B cell (primary cell): ENCODE results near the gene RCSD1. TPM values are rescaled to one million over a fixed set of nuclear protein-coding genes. Genes with fewer than 3 reads are reported as not detected.
A peak's percentile ranks its signal among the peaks of the same experiment; 100 is the strongest.

Experiments
- ATAC-seq: fragments of 200-7000 bp; cut with Tn5 transposase; one replicate; pipeline ENCODE4 v1.10.0; 2021; ENCODE audit warnings: low read depth, mild to moderate bottlenecking, moderate number of reproducible peaks, moderate library complexity
- CTCF ChIA-PET: fragments of 350-600 bp; sonication (Branson Sonifier 250); formaldehyde crosslinking; loops from one replicate; lab custom pipeline; 2021; ENCODE audit warnings: antibody characterized with exemption, inconsistent platforms; lab: Charles Lee
- POLR2A ChIA-PET: fragments of 350-600 bp; sonication (Branson Sonifier 250); formaldehyde crosslinking; loops from one replicate; lab custom pipeline; 2021; ENCODE audit warnings: antibody characterized with exemption; lab: Charles Lee
- DNase-seq: peaks from one replicate; pipeline ENCODE4 v3.0.0; 2013
- H2AFZ ChIP-seq: 2 replicates; pipeline ENCODE4 v1.6.1; 2012; ENCODE audit warnings: mild to moderate bottlenecking, low read depth, low read length; ENCODE audit not compliant: insufficient read depth, poor library complexity, severe bottlenecking
- H3K27ac ChIP-seq, 2 donors: 1 replicate in 1 of 2; 2 replicates in 1 of 2; pipeline ENCODE4 v1.5.1; 2012 to 2013; ENCODE audit warnings: low read length in 2 of 2, mild to moderate bottlenecking in 2 of 2, moderate library complexity in 1 of 2
- H3K27me3 ChIP-seq, 4 experiments: fragments of 200-600 bp in 1 of 4; sonication (generic) in 1 of 4; replicated peaks in 1 of 4; 1 replicate in 2 of 4; 2 replicates in 2 of 4; pipeline versions ENCODE4 v1.6.1 to v1.7.0; 2013 to 2016; ENCODE audit warnings: low read length in 3 of 4, mild to moderate bottlenecking in 2 of 4, mixed read lengths in 1 of 4, moderate library complexity in 1 of 4; ENCODE audit not compliant: insufficient read depth in 4 of 4, control insufficient read depth in 3 of 4; ENCODE audit errors: control extremely low read depth in 1 of 4
- H3K36me3 ChIP-seq, 2 experiments: replicated peaks in 1 of 2; 1 replicate in 1 of 2; 2 replicates in 1 of 2; pipeline versions ENCODE4 v1.6.1 to v1.7.1; 2013; ENCODE audit warnings: low read length in 1 of 2; ENCODE audit not compliant: insufficient read depth in 2 of 2, control insufficient read depth in 1 of 2; ENCODE audit errors: control extremely low read depth in 1 of 2, extremely low read depth in 1 of 2
- H3K4me1 ChIP-seq, 2 donors: fragments of 200-600 bp in 1 of 2; sonication (generic) in 1 of 2; 1 replicate in 1 of 2; 2 replicates in 1 of 2; pipeline versions ENCODE4 v1.5.1 to v1.6.1; 2013 to 2017; ENCODE audit warnings: low read length in 2 of 2; ENCODE audit not compliant: control insufficient read depth in 2 of 2, insufficient read depth in 2 of 2
- H3K4me2 ChIP-seq: replicated peaks from 2 replicates; pipeline ENCODE3; 2012; ENCODE audit warnings: mild to moderate bottlenecking, low read depth, low read length; ENCODE audit not compliant: poor library complexity, severe bottlenecking
- H3K4me3 ChIP-seq, 5 experiments: fragments of 200-600 bp in 1 of 5; sonication (generic) in 1 of 5; 1 replicate in 3 of 5; 2 replicates in 2 of 5; pipeline versions ENCODE4 v1.5.1 to v1.7.0; 2011 to 2016; ENCODE audit warnings: low read length in 4 of 5, mild to moderate bottlenecking in 4 of 5, low read depth in 2 of 5, control low read depth in 1 of 5, moderate library complexity in 1 of 5; ENCODE audit not compliant: insufficient read depth in 1 of 5; ENCODE audit errors: control extremely low read depth in 1 of 5, extremely low read depth in 1 of 5
- H3K79me2 ChIP-seq: fragments of 200-600 bp; sonication (generic); one replicate; pipeline ENCODE4 v1.6.0; 2016; ENCODE audit warnings: low read length; ENCODE audit not compliant: control insufficient read depth, insufficient read depth
- H3K9ac ChIP-seq: fragments of 200-600 bp; sonication (generic); 2 replicates; pipeline ENCODE4 v1.6.1; 2017; ENCODE audit warnings: mild to moderate bottlenecking, low read length, moderate library complexity
- H3K9me3 ChIP-seq, 3 donors: one replicate each; pipeline versions ENCODE4 v1.6.1 to v1.7.1; 2013; ENCODE audit warnings: low read length in 2 of 3; ENCODE audit not compliant: control insufficient read depth in 2 of 3, insufficient read depth in 1 of 3; ENCODE audit errors: control extremely low read depth in 1 of 3
- H4K20me1 ChIP-seq: 2 replicates; pipeline ENCODE4 v1.6.0; 2012; ENCODE audit warnings: mild to moderate bottlenecking, low read length; ENCODE audit not compliant: insufficient read depth, control insufficient read depth, poor library complexity, severe bottlenecking
- H3K27ac Mint-ChIP-seq: one replicate; pipeline ENCODE4 v1.8.0; 2021; ENCODE audit warnings: mixed read lengths
- H3K27me3 Mint-ChIP-seq: one replicate; pipeline ENCODE4 v1.8.0; 2021; ENCODE audit warnings: mixed read lengths
- H3K4me1 Mint-ChIP-seq: one replicate; pipeline ENCODE4 v1.8.0; 2021; ENCODE audit warnings: mixed read lengths
- H3K4me3 Mint-ChIP-seq: one replicate; pipeline ENCODE4 v1.8.0; 2021; ENCODE audit warnings: mixed read lengths
- H3K9me3 Mint-ChIP-seq: one replicate; pipeline ENCODE4 v1.8.0; 2022; ENCODE audit warnings: mixed read lengths; ENCODE audit not compliant: insufficient read depth
- EZH2 ChIP-seq: IDR thresholded peaks from 2 replicates; pipeline ENCODE4 v1.6.1; 2012; ENCODE audit warnings: borderline replicate concordance, low read depth, mild to moderate bottlenecking, moderate library complexity, low read length; ENCODE audit not compliant: insufficient read depth, poor library complexity, severe bottlenecking
- WGBS: methylation state at CpG from one replicate; pipeline ENCODE4 v1.1.5; 2013; ENCODE audit warnings: missing lambda C conversion rate; ENCODE audit not compliant: insufficient coverage; 5-methylcytosine and 5-hydroxymethylcytosine counted together
- intact Hi-C: fragments of 100-400 bp; cut with micrococcal nuclease; formaldehyde crosslinking; loops from one replicate; pipeline ENCODE4 v1.10.0; 2022
- polyA plus RNA-seq: library from polyadenylated mRNA; depleted of rRNA; stranded (reverse); fragments of >200 nt; gene quantifications from 2 replicates; pipeline ENCODE4 v1.2.3, GENCODE V29; 2012
- total RNA-seq, 2 donors: library from RNA; stranded (reverse); fragments of 120-200 nt in 1 of 2; gene quantifications; 1 replicate in 1 of 2; 2 replicates in 1 of 2; pipeline versions ENCODE4 v1.2.3 to v1.2.4, GENCODE V29; 2013 to 2022
- TF ChIP-seq, protein P1 (sequence below): fragments of 200-600 bp; IDR thresholded peaks from one replicate; pipeline ENCODE4 v1.8.0; 2022; ENCODE audit warnings: antibody characterized with exemption, mild to moderate bottlenecking

Gene RCSD1
- total and polyA plus RNA-seq, 2 donors (not counting 1 experiment from before 2014, with no cell fraction given): 129 to 525 TPM

DNA sequence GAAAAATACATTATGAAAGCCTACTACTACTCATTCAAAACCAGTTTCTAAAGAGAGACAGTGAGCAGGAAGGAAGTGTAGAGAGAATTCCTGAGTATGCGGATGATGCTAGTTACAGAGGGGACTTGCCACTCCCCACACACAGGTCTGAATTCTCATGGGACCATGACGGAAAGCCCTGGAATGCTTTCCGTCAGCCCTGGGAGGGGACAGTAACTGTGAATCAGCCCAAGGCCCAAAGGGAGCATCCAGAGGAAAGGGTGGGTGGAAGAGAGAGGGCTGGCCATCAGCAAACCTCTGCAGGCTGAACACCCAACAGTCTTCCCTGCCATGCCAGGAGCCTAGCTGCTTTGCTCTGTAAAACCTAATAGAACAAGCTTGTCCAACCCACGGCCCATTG, 36.4 kb downstream of the RCSD1 start:
- WGBS: no CpG with 5 or more reads among the region's 4 CpGs
- POLR2A ChIA-PET: interaction anchor here (0.7 to 2.1 kb wide), 4 partner anchors 12 to 31 kb away, joined by 3 to 5 read pairs (median 3); no protein-coding TSS in a partner anchor

DNA sequence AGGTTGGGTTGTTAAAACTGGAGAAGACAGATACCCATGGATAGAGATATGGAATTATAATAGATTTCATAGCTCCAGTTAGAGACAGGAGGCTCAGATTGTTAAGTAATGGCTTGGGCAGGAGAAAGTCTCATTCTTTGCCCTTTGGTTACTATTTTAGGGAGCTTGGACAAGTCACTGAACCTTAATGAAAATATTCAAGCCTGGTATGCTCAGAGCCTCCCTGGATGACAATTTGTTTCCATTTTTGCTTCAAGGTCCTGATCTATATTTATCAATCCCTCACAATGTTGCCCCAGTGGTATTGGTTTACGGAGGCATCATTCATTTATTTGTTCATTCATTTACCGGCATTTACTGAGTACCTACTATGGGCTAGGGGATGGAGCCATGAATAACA, 37.5 kb downstream of the RCSD1 start:
- no peak overlapping the region for H3K4me3 ChIP-seq
- no peak overlapping the region for H2AFZ ChIP-seq
- peaks cover 84 to 85% of the 10 kb centered on the region in 2 donors for H3K4me1 ChIP-seq
- peaks cover 100% of the 10 kb centered on the region for H4K20me1 ChIP-seq
- CTCF ChIA-PET: interaction anchor here (0.8 to 2.6 kb wide), 6 partner anchors 9 to 67 kb away, joined by 3 to 21 read pairs (median 6); no protein-coding TSS in a partner anchor
- Mint-ChIP-seq H3K9me3 (no peaks in the 10 kb centered on the region), H3K27me3 (no peaks in the 10 kb centered on the region), H3K4me1 (peaks cover 96% of the 10 kb centered on the region), H3K27ac (peak overlapping the region; percentile 84), H3K4me3 (peak overlapping the region; percentile 70)
- H3K9ac ChIP-seq: peak overlapping the region; percentile 10
- DNase-seq: no peak
- H3K36me3 ChIP-seq: peaks cover 6 to 82% of the 10 kb centered on the region in 2 experiments
- H3K79me2 ChIP-seq: peaks cover 100% of the 10 kb centered on the region
- H3K27me3 ChIP-seq: no peaks in the 10 kb centered on the region
- H3K9me3 ChIP-seq: peaks cover 0 to 3% (median 0%) of the 10 kb centered on the region in 3 donors
- POLR2A ChIA-PET: interaction anchor here (0.7 to 2.1 kb wide), 4 partner anchors 17 to 76 kb away, joined by 3 to 6 read pairs (median 4); no protein-coding TSS in a partner anchor
- TF ChIP-seq, protein P1, sequence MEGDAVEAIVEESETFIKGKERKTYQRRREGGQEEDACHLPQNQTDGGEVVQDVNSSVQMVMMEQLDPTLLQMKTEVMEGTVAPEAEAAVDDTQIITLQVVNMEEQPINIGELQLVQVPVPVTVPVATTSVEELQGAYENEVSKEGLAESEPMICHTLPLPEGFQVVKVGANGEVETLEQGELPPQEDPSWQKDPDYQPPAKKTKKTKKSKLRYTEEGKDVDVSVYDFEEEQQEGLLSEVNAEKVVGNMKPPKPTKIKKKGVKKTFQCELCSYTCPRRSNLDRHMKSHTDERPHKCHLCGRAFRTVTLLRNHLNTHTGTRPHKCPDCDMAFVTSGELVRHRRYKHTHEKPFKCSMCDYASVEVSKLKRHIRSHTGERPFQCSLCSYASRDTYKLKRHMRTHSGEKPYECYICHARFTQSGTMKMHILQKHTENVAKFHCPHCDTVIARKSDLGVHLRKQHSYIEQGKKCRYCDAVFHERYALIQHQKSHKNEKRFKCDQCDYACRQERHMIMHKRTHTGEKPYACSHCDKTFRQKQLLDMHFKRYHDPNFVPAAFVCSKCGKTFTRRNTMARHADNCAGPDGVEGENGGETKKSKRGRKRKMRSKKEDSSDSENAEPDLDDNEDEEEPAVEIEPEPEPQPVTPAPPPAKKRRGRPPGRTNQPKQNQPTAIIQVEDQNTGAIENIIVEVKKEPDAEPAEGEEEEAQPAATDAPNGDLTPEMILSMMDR: no peak
- TF ChIP-seq EZH2: no peak
- H3K27ac ChIP-seq: peak overlapping the region; percentile 43 to 72
- H3K4me2 ChIP-seq: peak overlapping the region; percentile 47
- ATAC-seq: no peak
- intact Hi-C loops: no loop called here
- no CpG with 5 or more reads among the region's 2 CpGs for WGBS

More for the DNA sequence above, 36.4 kb downstream of the RCSD1 start:
- H3K27me3 Mint-ChIP-seq: no peaks in the 10 kb centered on the region
- H3K27ac ChIP-seq: peak overlapping the region in 1 of 2 donors; percentile 72
- peak overlapping the region; percentile 47 for H3K4me2 ChIP-seq
- no peak overlapping the region for H2AFZ ChIP-seq
- H3K27ac Mint-ChIP-seq: peak overlapping the region; percentile 73
- peaks cover 85 to 88% of the 10 kb centered on the region in 2 donors for H3K4me1 ChIP-seq
- ATAC-seq: no peak
- no peaks in the 10 kb centered on the region for H3K27me3 ChIP-seq
- TF ChIP-seq EZH2: no peak
- TF ChIP-seq, protein P1: no peak
- CTCF ChIA-PET: interaction anchor here (1.2 to 1.4 kb wide), 3 partner anchors 29 to 113 kb away, joined by 3 to 6 read pairs (median 4); partner anchors contain the start of gene CREG1
- H3K36me3 ChIP-seq: peaks cover 6 to 78% of the 10 kb centered on the region in 2 experiments
- H3K4me3 Mint-ChIP-seq: peak overlapping the region; percentile 37
- no peak overlapping the region for H3K9ac ChIP-seq
- peaks cover 100% of the 10 kb centered on the region for H4K20me1 ChIP-seq
- peaks cover 100% of the 10 kb centered on the region for H3K79me2 ChIP-seq
- no peak overlapping the region for H3K4me3 ChIP-seq
- peaks cover 96% of the 10 kb centered on the region for H3K4me1 Mint-ChIP-seq
- peaks cover 0 to 3% (median 0%) of the 10 kb centered on the region in 3 donors for H3K9me3 ChIP-seq
- intact Hi-C loops: no loop called here
- no peak for DNase-seq
- no peaks in the 10 kb centered on the region for H3K9me3 Mint-ChIP-seq
